HG02588 (cell line): ENCODE results near the gene TSPEAR.

Experiments
- ATAC-seq: cut with Tn5 transposase; IDR thresholded peaks from one replicate; pipeline ENCODE4 v1.9.1; 2021; ENCODE audit warnings: mild to moderate bottlenecking, moderate library complexity; ENCODE audit not compliant: unreplicated experiment

TSPEAR gene

DNA sequence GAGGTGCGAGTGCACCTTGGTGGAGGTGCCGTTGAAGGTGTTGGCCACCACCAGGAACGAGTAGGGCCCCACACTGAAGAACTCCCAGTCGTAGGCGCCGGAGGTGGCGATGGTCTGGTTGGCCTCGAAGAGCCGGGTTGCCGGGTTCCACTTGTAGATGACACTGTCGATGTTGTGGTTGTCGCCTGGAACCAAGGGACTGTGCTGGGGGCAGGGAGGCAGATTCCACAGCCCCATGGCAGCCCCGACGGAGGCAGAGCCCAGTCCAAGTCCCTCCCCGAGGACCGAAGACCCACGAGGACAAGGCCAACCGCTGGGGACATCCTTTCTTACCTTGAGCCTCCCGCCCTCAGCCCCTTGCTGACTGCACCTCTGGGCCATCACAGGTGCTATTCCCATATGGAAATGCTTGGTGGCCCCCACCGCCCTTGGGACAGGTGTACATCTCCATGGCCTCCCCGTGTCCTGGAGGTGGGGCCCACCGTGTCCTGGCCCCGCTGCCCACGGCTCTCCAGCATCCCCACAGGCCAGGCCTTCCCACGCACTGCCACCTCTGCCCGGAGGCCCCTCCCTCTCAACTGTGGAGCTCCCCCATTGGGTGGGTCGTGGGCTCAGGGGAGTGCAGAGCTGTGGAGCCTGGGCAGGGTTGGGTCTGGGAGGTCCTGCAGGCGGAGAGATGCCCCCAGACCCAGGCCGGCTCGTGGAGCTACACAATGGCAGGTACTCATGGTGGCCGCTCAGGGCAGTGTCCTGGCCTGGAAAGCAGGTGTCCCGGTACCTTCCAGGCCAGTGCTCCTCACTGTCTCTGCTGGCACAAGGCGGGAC is 189.2 kb downstream of the TSPEAR start:
- ATAC-seq = no peak

DNA sequence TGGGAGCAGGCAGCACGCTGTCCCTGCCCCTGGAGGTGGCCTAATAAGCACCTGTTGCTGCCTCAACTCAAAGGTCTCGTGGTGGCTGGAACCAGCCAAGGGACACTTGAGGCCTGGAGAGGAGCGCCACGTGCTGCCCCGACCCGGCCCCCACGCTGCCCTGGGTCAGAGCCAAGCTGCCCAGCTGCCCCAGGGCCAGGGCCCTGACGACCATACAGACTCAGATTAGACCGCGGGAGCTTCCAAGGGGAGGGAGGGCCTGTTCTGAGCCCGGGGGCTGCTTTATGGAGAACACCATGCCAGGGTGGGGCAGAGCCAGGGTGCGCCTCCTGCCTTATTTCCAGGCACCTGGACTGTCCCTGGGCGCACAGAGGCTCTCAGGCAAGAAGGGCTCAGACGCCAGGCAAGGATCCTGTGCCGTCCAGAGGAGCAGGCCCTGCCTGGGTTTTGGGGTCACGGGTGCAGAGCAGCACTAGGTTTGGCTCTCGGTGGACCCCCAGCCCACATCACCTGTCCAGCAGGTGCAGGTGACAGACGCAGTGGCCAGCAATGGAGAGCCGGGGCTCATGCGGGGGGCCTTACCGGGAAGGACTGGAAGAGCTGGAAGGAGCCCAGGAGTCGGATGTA is 190.0 kb downstream of the TSPEAR start:
- no peak for ATAC-seq

DNA sequence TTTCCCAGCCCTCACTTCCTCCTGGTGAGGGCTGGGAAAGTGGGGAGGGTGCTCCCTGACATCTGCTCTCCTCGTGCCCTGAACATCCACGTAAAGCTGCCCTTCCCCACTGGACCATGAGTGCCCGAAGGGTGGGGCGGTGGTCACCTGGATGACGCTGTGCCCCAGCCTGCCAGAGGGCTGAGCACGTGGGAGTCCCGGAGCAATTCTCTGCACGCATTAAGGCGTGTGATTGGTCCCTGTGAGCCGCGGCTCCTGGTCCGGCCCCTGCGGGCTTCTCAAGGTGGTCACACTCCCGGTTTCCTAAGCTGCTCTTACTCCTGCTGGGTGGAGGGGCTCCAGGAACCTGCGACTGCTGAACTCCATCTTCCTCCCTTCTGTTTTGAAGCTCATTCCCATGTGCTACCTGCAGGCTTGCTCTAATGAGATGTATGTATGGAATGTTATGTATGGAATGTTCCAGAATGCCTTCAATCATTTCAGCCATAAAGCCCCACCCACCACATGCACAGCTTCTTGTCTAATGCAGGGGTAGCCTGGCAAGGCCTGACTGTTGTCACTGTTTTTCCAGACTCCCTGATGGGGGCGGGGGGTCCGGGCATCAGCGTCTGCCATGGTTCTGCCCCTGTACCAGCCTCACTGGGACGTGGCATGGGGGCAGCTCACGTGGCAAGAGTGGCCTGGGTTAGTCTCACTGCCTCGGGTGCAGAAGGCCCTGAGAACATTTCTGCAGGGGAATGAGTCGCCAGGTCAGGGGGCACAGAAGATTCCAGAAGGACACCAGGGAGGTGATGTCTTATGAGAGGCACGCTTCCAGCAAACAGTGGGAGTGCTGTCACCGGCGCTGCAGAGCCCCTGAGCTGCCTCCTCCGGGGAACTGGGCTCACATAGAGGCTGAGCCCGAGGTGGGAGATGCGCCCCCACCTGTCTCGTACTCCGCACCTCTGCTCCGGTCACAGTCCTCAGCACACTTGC is 190.8 kb downstream of the TSPEAR start:
- ATAC-seq = no peak

DNA sequence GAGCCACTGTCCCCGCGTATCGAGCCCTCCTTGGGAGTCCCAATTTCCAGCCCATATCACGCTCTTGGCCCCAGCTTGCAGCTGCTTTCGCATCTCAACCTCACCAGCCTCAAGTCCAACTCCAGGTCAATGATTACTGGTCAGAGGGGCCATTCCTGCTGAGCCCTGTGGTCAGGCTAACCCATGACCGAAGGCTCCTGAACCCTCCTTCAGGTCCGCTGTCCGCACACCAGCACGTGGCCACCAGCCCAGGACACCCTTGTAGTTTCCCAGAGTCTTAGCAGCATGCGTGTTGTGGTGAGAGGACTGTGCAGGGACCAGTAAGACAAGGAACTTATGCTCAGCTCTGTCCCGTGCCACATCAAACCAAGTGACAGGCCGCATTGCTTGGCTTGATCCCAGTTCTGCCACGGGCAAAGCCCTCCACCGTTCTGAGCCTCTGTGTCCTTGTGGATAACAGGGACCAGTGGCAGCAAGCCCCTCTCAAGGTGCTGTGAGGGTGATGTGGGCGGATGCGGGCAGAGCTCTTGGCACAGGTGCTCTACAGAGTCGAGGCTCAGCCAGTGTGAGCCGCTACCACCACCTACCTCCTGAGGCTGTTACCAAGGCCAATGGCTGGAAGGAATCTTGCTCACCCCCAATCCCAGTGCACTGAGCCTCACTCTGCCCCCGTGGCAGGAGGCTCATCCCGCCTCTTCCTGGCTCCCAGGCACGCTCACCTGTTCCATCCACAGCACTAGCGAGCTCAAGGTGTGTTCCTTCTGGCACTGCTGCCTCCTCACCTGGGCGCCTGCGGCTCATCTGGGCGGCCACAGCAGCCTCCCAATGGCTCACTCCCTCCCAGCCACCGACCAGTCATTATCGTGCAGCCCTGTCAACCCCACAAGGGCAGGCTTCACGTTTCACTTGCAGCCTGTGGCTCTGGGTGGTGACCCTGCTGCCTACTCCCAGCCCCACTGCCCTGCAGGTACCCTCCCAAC is 191.7 kb downstream of the TSPEAR start:
- no peak for ATAC-seq

DNA sequence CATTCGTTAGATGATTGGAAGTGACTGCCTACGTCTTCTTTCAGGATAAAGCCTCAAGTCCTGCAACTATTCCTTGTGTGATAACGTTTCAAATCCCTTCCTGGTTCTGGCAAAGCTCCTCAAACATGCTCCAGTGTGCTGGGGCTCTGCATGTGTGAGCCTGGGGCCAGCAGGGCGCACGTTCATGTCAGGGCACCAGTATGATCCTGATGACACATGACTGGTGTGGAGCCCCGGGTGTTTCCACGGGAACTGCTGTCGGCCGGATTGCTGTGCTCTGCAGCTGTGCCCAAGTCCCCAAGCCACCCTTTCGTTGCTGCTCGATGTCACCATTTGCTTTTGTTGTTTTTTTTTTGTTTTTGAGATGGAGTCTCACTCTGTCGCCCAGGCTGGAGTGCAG is 192.7 kb downstream of the TSPEAR start:
- no peak for ATAC-seq

DNA sequence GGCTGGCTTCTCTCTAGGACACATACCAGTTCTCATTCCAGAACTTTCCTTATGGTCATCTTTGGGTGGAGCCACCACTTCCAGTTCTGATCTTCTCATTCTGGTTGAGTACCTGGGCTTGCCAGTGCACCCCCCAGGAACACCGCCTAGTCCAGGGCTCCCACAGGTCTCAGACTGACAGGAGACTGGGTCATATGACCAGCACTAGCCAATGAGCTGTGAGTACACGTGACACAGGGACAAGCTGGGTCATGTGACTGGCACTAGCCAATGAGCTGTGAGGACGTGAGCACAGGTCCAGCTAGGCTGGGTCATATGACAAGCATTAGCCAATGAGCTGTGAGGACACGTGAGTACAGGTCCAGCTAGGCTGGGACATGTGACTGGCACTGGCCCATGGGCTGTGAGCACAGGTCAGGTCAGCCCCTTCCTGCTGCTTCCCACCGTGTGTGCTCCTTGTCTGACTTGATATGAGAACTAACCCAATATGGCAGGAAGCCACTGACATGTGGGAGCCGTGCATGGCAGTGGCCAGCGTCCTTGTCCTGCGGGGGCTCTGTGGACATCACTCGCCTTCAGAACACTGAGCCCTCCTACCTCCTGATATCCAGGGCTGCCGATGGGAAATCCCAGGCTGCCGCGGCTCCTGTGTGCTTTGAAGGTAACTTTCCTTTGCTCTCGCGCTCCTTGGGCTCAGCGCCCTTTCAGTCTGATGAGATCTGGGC is 194.0 kb downstream of the TSPEAR start:
- ATAC-seq = no peak

DNA sequence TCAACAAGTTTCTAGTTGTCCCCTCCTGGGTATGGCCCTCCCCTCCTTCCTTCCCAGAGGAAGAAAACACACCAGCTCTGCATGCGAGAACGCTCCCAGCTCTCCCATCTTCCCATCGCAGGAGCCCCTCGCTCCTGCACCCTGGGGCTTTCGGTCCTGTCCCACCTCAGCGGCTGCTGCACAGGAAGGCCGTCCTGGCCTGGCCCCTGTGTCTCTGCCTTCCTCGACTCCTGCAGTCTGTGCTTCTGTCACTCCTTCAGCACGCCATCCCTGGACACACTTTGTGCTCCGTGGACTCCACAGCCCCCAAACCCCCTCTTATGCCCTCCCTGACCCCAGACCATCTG is 194.6 kb downstream of the TSPEAR start:
- ATAC-seq = no peak

DNA sequence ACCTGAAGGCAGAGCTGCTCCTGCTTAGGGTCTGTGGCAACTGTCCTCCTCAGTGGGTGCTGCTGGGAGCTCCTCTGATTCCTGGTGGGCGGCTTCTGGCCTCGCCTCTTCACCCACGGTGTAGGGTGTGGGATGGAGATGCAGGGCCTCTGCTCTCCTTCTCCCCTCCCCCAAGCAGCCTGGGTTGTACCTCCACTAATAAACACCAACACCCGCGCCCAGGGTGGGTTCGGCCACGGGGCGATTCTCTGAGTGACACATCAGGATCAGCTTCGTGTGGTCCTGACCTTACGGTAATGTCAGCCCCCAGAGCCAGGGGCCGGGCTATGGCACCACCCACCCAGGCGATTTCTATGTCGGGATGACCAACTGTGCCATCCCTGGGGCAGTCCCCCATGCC is 195.0 kb downstream of the TSPEAR start:
- ATAC-seq = no peak

DNA sequence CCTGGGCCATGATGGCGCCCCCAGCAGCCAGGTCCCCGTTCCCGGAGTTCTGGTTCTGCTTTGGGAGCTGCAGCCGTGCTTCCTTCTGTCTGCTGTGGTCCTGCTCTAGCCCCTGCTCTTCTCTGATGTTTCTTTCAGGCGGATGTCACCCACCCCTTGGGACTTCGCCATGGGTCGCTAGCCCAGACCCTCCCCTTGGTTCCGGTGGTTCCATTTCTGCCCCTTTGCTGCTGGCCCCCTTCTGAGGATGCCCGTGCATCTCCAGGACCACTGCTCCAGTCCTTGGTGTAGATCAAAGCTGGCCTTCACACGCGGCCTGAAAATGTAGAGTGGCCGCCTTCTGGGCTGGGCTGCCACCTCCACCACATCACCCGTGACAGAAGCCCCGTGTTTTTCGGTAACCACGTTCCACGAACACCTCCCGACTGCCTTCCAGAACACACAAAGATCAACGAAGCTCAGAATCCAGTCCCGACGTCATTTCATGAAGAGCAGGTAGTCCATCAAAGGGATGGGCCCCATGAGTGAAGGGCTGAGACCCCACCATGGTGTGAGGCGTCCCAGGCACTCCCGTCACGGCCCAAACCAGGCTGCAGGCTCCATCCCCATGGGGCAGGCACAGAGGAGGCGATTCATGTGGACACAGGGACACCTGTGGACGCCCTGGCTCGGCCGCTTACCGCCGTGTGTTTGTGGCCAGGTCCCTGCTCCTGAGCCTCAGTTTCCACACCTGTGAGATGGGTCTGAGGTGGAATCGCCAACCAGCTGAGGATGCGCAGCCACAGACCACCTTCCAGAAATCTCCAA is 195.8 kb downstream of the TSPEAR start:
- no peak for ATAC-seq

DNA sequence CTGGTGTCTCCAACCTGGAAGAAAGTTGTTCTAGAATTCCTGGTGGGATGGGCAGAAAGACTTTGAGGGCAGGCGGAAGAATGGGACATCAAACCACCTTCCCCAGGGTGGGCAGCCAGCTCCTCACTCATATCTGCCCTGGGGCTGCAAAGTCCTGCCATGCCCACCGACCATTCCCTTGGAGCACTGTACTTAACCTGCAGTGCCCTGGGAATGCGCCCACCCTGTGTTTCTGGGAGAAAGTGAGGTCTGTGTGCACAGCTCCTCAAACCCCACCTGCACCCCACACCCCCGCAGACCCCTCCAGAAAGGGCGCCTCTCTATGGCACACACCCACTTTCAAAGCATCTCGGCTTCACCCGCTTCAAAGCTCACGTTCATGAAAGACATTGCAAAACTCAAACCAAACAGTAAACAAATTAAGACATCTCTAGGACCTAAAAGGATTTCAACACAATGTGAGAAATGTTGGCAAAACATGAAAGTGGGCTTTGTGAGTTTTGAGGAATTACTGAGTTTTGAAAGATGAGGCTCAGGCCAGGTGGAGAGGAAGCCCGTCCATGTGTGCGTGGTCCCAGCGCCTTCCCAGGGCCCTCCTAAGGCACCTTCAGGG is 196.5 kb downstream of the TSPEAR start:
- ATAC-seq = no peak

DNA sequence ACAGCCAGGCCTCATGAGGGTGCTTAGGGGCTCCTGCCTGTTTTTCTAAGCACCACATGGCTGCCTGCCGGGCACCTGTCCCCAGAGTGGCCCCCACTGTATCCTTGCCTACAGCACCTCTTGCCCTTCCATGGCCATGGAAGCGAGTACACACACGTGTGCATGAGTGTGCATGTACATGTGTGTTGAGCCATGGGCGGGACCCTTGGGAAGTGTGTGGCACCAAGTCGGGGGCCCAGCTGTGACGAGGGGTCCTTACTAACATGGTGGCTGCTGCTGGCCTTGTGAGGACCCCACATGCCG is 197.2 kb downstream of the TSPEAR start:
- no peak for ATAC-seq

DNA sequence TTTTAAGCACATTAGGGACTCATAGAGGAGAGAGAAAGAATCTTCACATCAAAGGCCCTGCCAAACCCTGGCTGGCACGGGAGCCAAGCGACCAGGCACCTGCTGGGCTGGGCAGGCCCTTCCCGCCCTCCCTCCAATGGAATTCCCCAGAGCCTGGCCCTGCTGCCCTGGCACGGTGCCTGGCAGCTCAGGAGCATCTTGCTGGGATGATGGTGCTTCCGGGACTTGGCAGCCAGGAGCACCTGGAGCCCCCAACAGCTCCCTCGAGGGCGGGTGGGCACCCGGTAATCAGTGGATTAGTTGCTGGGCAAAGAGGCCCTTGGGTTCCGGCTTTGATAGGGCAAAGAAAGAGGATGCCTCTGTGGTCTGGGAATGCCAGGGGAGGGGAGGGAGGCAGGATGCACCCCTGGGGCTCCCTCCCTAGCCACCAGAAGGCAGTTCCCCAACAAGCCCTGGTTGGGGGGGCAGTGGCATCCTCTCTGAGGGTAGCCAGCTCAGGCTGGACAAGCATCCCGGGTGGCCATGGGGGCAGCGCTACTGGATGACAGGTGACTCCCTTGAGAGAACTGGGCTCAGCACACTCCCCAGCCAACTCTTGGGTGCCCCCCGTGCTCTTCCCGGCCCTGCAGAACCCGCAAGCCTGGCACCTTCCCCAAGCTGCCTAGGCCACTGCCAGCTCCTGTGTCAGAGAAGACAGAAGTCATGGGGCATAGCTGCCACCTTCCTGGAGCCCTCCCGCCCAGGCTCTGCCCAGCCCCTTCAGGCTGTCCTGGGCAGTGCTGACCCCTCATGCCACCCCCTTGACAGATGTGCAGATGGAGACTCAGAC is 197.8 kb downstream of the TSPEAR start:
- no peak for ATAC-seq

DNA sequence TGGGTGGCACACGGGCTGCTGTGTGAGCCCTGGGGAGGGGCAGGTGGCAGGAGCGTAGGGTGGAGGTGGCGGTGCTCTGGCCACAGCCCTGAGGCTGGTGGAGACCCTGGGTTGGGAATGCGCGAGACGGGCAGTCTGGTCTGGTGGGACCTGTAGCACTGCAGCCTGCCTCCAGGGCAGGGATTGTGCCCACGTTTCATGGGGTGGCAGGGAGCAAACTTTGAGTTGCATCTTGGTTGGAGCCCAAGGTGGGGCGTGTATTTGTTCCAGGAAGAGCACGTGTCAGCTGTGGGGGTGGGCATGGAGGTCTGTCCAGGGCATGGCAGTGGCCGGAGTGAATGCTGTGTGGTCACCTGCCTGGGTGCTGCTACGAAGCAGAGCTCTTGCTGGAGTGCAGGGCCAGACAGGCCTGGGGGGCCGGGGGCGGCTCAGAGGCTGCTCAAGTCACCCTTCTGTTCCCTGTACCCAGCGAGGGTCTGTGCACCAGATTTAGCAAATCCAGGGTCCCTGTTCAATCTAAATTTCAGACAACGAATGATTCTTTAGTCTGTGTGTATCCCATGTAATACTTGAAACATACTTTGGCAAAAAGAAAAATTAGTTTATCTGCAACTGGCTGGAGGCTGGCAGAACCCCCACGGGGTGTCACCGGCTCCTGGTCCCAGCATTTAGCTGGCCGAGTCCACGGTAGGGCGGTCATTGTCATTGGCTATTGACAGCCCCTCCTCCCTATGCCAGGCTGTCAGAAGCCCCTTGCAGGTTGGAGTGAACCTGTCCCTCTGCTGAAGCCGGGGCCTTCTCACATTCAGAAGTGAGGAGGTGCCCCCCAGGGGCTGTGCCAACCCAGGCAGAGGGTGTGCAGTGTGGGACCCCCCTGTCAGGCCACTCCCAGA is 198.6 kb downstream of the TSPEAR start:
- ATAC-seq = no peak

DNA sequence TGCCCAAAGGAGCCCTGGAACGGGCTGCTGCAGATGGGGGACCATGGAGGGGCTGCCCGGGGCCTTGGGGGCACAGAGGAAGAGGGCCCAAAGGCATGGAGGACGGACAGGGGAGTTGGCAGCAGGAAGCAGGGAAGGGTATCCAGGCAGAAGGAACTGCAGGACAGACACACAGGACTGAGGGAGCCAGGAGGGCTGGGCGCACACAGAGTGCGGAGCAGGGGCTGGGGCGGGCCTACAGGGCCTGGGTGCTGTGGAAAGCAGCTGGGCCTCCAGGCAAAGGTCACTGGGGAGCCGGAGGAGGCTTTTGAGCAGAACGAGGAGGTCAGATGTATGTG is 199.5 kb downstream of the TSPEAR start:
- ATAC-seq = no peak

DNA sequence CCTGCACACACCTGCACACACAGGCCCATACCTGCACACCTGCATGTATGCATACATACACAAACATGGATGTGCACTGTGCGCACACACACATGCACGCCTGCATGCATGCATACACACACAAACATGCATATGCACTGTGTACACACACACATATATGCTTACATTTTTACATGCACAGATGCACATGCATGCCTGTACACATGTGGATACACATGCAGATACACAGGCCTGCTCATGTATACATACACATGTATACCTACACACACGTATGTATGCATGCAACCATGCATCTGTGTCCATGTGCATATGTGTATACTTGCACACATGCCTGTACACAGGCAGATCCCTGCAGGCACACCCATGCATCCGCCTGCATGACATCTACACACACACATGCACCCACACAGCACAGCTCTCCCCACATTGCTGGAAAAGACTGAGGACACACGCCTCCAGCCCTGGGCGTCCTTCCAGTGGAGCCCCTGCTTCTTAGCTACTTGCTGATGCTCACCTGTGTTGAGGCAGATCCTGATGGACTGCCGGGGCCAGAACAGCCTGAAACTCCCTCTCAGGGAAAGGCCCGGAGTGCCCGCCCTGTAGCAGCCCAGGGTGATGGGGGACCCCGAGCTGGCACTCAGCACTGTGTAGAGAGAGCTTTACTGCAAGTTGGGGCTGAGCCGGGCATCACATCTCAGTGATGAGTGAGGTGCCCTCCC is 200.0 kb downstream of the TSPEAR start:
- ATAC-seq = no peak

DNA sequence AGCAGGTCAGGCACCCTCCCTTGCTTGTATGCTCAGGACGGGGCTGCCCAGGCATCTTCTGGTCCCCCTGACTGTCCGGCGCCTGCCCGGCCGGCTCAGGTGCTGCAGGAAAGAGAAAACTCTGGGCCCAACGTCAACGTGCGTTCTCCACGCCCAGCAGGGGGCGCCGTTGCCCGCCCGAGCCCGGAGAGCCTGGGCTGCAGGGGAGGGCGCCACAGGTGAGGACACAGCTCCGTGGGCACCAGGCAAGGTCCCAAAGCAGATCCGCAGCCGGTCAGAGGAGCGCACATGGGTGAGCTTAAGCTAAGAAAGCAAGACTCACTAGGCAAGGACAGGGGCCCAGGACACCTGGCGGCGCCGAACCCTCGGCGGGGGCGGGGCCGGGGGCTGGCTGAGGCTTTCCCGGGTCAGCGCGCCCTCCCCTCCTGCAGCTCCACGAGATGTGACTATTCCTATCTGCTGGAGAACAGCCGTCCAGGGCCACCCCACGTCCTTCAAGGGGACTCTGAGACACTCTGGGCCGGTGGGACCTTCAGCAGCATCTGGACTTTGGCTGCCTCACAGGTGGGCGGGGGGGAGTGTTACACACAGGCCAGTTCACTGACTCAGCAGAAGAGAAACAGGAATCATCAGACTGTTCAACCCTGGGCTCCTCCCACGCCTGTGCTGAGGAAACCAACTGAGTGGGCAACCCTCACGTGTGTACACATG is 200.7 kb downstream of the TSPEAR start:
- ATAC-seq = no peak
